ENCODE results near the gene CXorf38.
"Not testable (repeated sequence)": the region's sequence is repeated elsewhere in the genome, so short reads cannot be mapped to it uniquely, and the experiment has no call there.

The CXorf38 gene

GRCh38 chrX:40622479-40623138 lies 24.8 kb downstream of the CXorf38 start:
- TF ChIP-seq Cebpa-rat (IDR thresholded peaks at IDR 0.05) = no peak
- no peak overlapping the region for H3K9ac ChIP-seq
- no peak overlapping the region for H3K4me3 ChIP-seq
- H3K27ac ChIP-seq = no peak overlapping the region
- no peak overlapping the region for H3K4me2 ChIP-seq
- H3K4me1 ChIP-seq = no peaks in the 10 kb centered on the region
- H4K20me1 ChIP-seq = peaks cover 0 to 6% (median 0%) of the 10 kb centered on the region in 11 experiments; a peak in 3 of 22 replicates
- H3K36me3 ChIP-seq = peaks cover under 1 to 18% (median 5%) of the 10 kb centered on the region in 11 experiments; a peak in 13 of 22 replicates
- peaks cover 0 to 36% (median 22%) of the 10 kb centered on the region in 11 experiments; a peak in 16 of 22 replicates for H3K27me3 ChIP-seq
- peaks cover 0 to 12% (median 9%) of the 10 kb centered on the region in 11 experiments; a peak in 8 of 22 replicates for H3K9me3 ChIP-seq (replicated peaks in 1 of 11)

- H3K4me3 ChIP-seq = no peak overlapping the region
- no peak overlapping the region for H3K9ac ChIP-seq
- H3K4me1 ChIP-seq = no peaks in the 10 kb centered on the region
- no peak for TF ChIP-seq Cebpa-rat (IDR thresholded peaks at IDR 0.05)
- H3K9me3 ChIP-seq (replicated peaks in 1 of 11) = no peaks in the 10 kb centered on the region; a peak in 1 of 22 replicates
- peaks cover 0 to 1% (median 0%) of the 10 kb centered on the region in 11 experiments; a peak in 1 of 22 replicates for H4K20me1 ChIP-seq
- H3K4me2 ChIP-seq = no peak overlapping the region
- H3K27me3 ChIP-seq = peaks cover 0 to 5% (median under 1%) of the 10 kb centered on the region in 11 experiments; a peak in 6 of 22 replicates
- H3K27ac ChIP-seq = no peak overlapping the region
- no peaks in the 10 kb centered on the region for H3K36me3 ChIP-seq
Observed at GRCh38 chrX:40617566-40617965, 29.8 kb downstream of the CXorf38 start.

GRCh38 chrX:40615976-40616375 lies 31.4 kb downstream of the CXorf38 start:
- H3K9me3 ChIP-seq (replicated peaks in 1 of 11) = no peaks in the 10 kb centered on the region; a peak in 1 of 22 replicates
- H3K4me1 ChIP-seq = no peaks in the 10 kb centered on the region
- no peak overlapping the region for H3K9ac ChIP-seq
- H3K27me3 ChIP-seq = no peaks in the 10 kb centered on the region
- H3K4me2 ChIP-seq = no peak overlapping the region
- no peak for TF ChIP-seq Cebpa-rat (IDR thresholded peaks at IDR 0.05)
- no peaks in the 10 kb centered on the region for H3K36me3 ChIP-seq
- H4K20me1 ChIP-seq = no peaks in the 10 kb centered on the region
- no peak overlapping the region for H3K4me3 ChIP-seq
- H3K27ac ChIP-seq = no peak overlapping the region

- no peaks in the 10 kb centered on the region for H3K4me1 ChIP-seq
- no peaks in the 10 kb centered on the region for H3K36me3 ChIP-seq
- no peak overlapping the region for H3K4me3 ChIP-seq
- H3K27ac ChIP-seq = no peak overlapping the region
- no peak for TF ChIP-seq Cebpa-rat (IDR thresholded peaks at IDR 0.05)
- H3K4me2 ChIP-seq = no peak overlapping the region
- H3K27me3 ChIP-seq = peaks cover 0 to 7% (median 0%) of the 10 kb centered on the region in 11 experiments; a peak in 1 of 22 replicates
- H3K9me3 ChIP-seq (replicated peaks in 1 of 11) = no peaks in the 10 kb centered on the region; a peak in 1 of 22 replicates
- H4K20me1 ChIP-seq = no peaks in the 10 kb centered on the region
- no peak overlapping the region for H3K9ac ChIP-seq
Observed at GRCh38 chrX:40612511-40612910, 34.9 kb downstream of the CXorf38 start.

GRCh38 chrX:40607381-40607780 lies 40.0 kb downstream of the CXorf38 start:
- Histone ChIP-seq H3K36me3 (peaks cover 0 to 32% (median 10%) of the 10 kb centered on the region in 11 experiments; a peak in 8 of 22 replicates), H3K4me2 (no peak overlapping the region), H3K4me3 (no peak overlapping the region), H3K27ac (no peak overlapping the region), H3K4me1 (no peaks in the 10 kb centered on the region), H3K9me3 (replicated peaks in 1 of 11) (no peaks in the 10 kb centered on the region), H4K20me1 (no peaks in the 10 kb centered on the region), H3K9ac (no peak overlapping the region), H3K27me3 (peaks cover 0 to 10% (median 0%) of the 10 kb centered on the region in 11 experiments; a peak in 3 of 22 replicates)
- TF ChIP-seq Cebpa-rat (IDR thresholded peaks at IDR 0.05) = no peak

- Histone ChIP-seq H3K27ac (no peak overlapping the region), H3K36me3 (peaks cover 15 to 71% (median 37%) of the 10 kb centered on the region in 11 experiments; a peak in 21 of 22 replicates), H4K20me1 (no peaks in the 10 kb centered on the region), H3K4me3 (no peak overlapping the region), H3K27me3 (peaks cover 0 to 11% (median 0%) of the 10 kb centered on the region in 11 experiments; a peak in 4 of 22 replicates), H3K9ac (no peak overlapping the region), H3K4me2 (no peak overlapping the region), H3K9me3 (replicated peaks in 1 of 11) (no peaks in the 10 kb centered on the region), H3K4me1 (no peaks in the 10 kb centered on the region)
- TF ChIP-seq Cebpa-rat (IDR thresholded peaks at IDR 0.05) = no peak
Observed at GRCh38 chrX:40603446-40603845, 43.9 kb downstream of the CXorf38 start.

- Histone ChIP-seq H3K27me3 (peaks cover 0 to 30% (median 9%) of the 10 kb centered on the region in 11 experiments; a peak in 10 of 22 replicates), H3K4me1 (peaks cover 0 to 17% (median 0%) of the 10 kb centered on the region in 10 experiments; a peak in 3 of 20 replicates), H3K36me3 (peaks cover 31 to 58% (median 43%) of the 10 kb centered on the region in 11 experiments; a peak in 21 of 22 replicates), H4K20me1 (peaks cover 0 to 32% (median 23%) of the 10 kb centered on the region in 11 experiments; a peak in 14 of 22 replicates)
- H3K9me3 ChIP-seq (replicated peaks in 1 of 11); H3K4me3 ChIP-seq; H3K4me2 ChIP-seq; H3K27ac ChIP-seq; H3K9ac ChIP-seq: not testable (repeated sequence)
Observed at GRCh38 chrX:40589616-40590321, 57.6 kb downstream of the CXorf38 start.

GRCh38 chrX:40587623-40588022 lies 59.7 kb downstream of the CXorf38 start:
- not testable (repeated sequence) for H3K4me3 ChIP-seq; H3K9ac ChIP-seq; H3K27ac ChIP-seq; H3K4me2 ChIP-seq; H3K9me3 ChIP-seq (replicated peaks in 1 of 11)
- H4K20me1 ChIP-seq = peaks cover 6 to 51% (median 42%) of the 10 kb centered on the region in 11 experiments; a peak in 15 of 22 replicates
- H3K4me1 ChIP-seq = peaks cover 0 to 30% (median 0%) of the 10 kb centered on the region in 10 experiments; a peak in 7 of 20 replicates
- H3K27me3 ChIP-seq = peaks cover 3 to 33% (median 13%) of the 10 kb centered on the region in 11 experiments; a peak in 11 of 22 replicates
- H3K36me3 ChIP-seq = peaks cover 19 to 39% (median 32%) of the 10 kb centered on the region in 11 experiments; a peak in 21 of 22 replicates

GRCh38 chrX:40582811-40583210 lies 64.5 kb downstream of the CXorf38 start:
- H3K27me3 ChIP-seq = peaks cover 3 to 27% (median 15%) of the 10 kb centered on the region in 11 experiments; a peak in 12 of 22 replicates
- TF ChIP-seq Cebpa-rat (IDR thresholded peaks at IDR 0.05) = no peak
- no peak overlapping the region for H3K27ac ChIP-seq
- peaks cover 9 to 61% (median 12%) of the 10 kb centered on the region in 10 experiments for H3K4me1 ChIP-seq
- H3K36me3 ChIP-seq = no peaks in the 10 kb centered on the region
- H3K4me3 ChIP-seq = no peak overlapping the region
- H3K9ac ChIP-seq = 0 out of 22 replicates have a peak overlapping the region, but pooled peaks of 1 of the 11 experiments have one; percentile 21
- peak overlapping the region in 3 of 11 experiments; percentile 66 to 84 (median 83); a peak in 6 of 22 replicates for H3K4me2 ChIP-seq
- peaks cover 0 to 5% (median 0%) of the 10 kb centered on the region in 11 experiments; a peak in 2 of 22 replicates for H3K9me3 ChIP-seq (replicated peaks in 1 of 11)
- peaks cover 22 to 60% (median 49%) of the 10 kb centered on the region in 11 experiments; a peak in 19 of 22 replicates for H4K20me1 ChIP-seq

GRCh38 chrX:40582178-40582577 lies 65.2 kb downstream of the CXorf38 start:
- Histone ChIP-seq H3K27me3 (peaks cover 3 to 27% (median 15%) of the 10 kb centered on the region in 11 experiments; a peak in 12 of 22 replicates), H3K9ac (peak overlapping the region in 7 of 11 experiments; percentile 0 to 89 (median 84); a peak in 7 of 22 replicates), H3K4me2 (peak overlapping the region; percentile 60 to 84 (median 71)), H4K20me1 (peaks cover 22 to 54% (median 43%) of the 10 kb centered on the region in 11 experiments; a peak in 19 of 22 replicates), H3K4me3 (peak overlapping the region in 9 of 10 experiments; percentile 72 to 88 (median 78); a peak in 14 of 20 replicates), H3K4me1 (peaks cover 9 to 59% (median 12%) of the 10 kb centered on the region in 10 experiments)
- not testable (repeated sequence) for H3K27ac ChIP-seq; H3K36me3 ChIP-seq; H3K9me3 ChIP-seq (replicated peaks in 1 of 11)

All from BLaER1 treated with 17β-estradiol and CSF1 and Interleukin-3, amounts not matched to agents 10 nM and 100 nM (cell line).